Testis (tissue), 3 donors: ENCODE data around the gene EPB41. TPM values are rescaled to one million over a fixed set of nuclear protein-coding genes. Genes with fewer than 3 reads are reported as not detected.

Source experiments
- DNase-seq: peaks from one replicate; pipeline ENCODE4 v3.0.0-alpha.2; 2019
- H3K27ac ChIP-seq, 2 donors: fragments of 200-600 bp; sonication (generic); one replicate each; pipeline ENCODE4 v1.5.1; 2019
- H3K27me3 ChIP-seq: fragments of 200-600 bp; sonication (generic); one replicate; pipeline ENCODE4 v1.5.1; 2019
- H3K36me3 ChIP-seq: fragments of 200-600 bp; sonication (generic); one replicate; pipeline ENCODE4 v1.5.1; 2017; ENCODE audit warnings: low read depth; ENCODE audit errors: missing control alignments
- H3K4me1 ChIP-seq: fragments of 200-600 bp; sonication (generic); one replicate; pipeline ENCODE4 v1.5.1; 2019
- H3K4me3 ChIP-seq, 2 donors: fragments of 200-600 bp; sonication (generic); one replicate each; pipeline ENCODE4 v1.5.1; 2017 to 2019
- H3K9me3 ChIP-seq: fragments of 200-600 bp; sonication (generic); one replicate; pipeline ENCODE4 v1.5.1; 2017
- CTCF ChIP-seq, 3 experiments: fragments of 450-650 bp in 2 of 3; fragments of 200-600 bp in 1 of 3; sonication (generic) in 1 of 3; IDR thresholded peaks; one replicate each; pipeline ENCODE4 v1.5.1; 2016 to 2019; ENCODE audit warnings: antibody characterized with exemption in 3 of 3, mild to moderate bottlenecking in 2 of 3, moderate library complexity in 1 of 3
- POLR2A ChIP-seq: fragments of 450-650 bp; IDR thresholded peaks from one replicate; pipeline ENCODE4 v1.6.1; 2017; ENCODE audit warnings: antibody characterized with exemption, mild to moderate bottlenecking, moderate library complexity
- WGBS, 2 donors: methylation state at CpG; one replicate each; pipeline ENCODE4 v1.1.5; 2018; 5-methylcytosine and 5-hydroxymethylcytosine counted together
- intact Hi-C: fragments of 100-400 bp; cut with DNase I; formaldehyde crosslinking; loops from one replicate; pipeline ENCODE4 v1.15.1; 2023; ENCODE audit warnings: low total_unique reads
- polyA plus RNA-seq: library from polyadenylated mRNA; stranded (reverse); fragments of 350-450 nt; fragmentation: Illumina TruSeq; extraction: RNeasy Lipid Tissue Mini Kit (QIAGEN cat#74804); gene quantifications from one replicate; pipeline ENCODE4 v1.2.3, GENCODE V29; 2014; ENCODE audit warnings: low read depth, low replicate concordance; ENCODE audit not compliant: insufficient read depth
- total RNA-seq, 2 donors: library from RNA; depleted of rRNA; stranded (reverse); fragments of >200 nt; gene quantifications; one replicate each; pipeline ENCODE4 v1.2.3, GENCODE V29; 2016

Gene EPB41
- total and polyA plus RNA-seq, 3 donors from 2014 or later: 23.5 to 66.5 (median 46.6) TPM

DNA sequence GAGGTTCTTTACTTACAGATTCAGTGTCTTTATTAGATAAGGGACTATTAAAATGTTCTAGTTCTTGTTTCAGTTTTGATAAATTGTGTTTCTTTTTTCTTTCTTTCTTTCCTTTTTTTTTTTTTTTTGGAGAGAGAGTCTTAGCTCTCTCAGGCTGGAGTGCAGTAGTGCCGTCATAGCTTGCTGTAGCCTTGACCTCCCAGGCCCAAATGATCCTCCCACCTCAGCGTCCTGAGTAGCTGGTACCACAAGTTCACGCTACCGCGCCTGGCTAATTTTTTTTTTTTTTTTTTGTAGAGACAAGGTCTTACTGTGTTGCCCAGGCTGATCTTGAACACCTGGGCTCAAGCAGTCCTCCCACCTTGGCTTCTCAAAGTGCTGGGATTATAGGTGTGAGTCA, 132.8 kb downstream of the EPB41 start:
- Histone ChIP-seq H3K9me3 (no peaks in the 10 kb centered on the region), H3K27me3 (no peaks in the 10 kb centered on the region), H3K36me3 (no peaks in the 10 kb centered on the region), H3K27ac (peak overlapping the region; percentile 60 to 69), H3K4me3 (no peak overlapping the region), H3K4me1 (peaks cover 4% of the 10 kb centered on the region)
- peak; percentile 80 for DNase-seq
- intact Hi-C loops: no loop called here
- TF ChIP-seq CTCF (IDR thresholded peaks at IDR 0.05): no peak
- no peak for TF ChIP-seq POLR2A
- 55 to 57% methylated on average over 5 of the region's 5 CpGs for WGBS, 2 donors

DNA sequence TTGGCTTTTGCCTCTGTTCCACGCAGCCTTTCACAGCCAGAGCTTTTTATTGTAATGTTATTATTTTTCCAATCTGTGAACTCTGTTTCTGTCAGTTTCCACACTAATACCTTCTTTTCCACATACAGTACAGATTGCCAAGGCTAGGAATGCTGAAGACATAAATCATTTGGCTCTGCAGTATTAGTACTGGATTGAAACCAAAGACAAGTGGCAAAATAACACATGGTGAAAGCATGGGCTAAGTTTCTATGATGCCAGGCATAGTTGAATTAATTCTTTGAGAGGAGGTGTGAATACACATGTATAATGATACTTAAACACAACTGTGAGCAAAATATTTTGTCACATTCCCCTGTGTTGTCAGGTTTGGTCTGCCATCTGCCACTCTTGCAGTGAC, 135.8 kb downstream of the EPB41 start:
- H3K4me1 ChIP-seq: no peaks in the 10 kb centered on the region
- H3K4me3 ChIP-seq: no peak overlapping the region
- no peak overlapping the region for H3K27ac ChIP-seq
- WGBS, 2 donors: 91 to 93% methylated on average over 1 of the region's 1 CpG
- H3K9me3 ChIP-seq: no peaks in the 10 kb centered on the region
- intact Hi-C loops: no loop called here
- H3K36me3 ChIP-seq: no peaks in the 10 kb centered on the region
- TF ChIP-seq CTCF (IDR thresholded peaks at IDR 0.05) (no peak), POLR2A (no peak)
- DNase-seq: no peak
- H3K27me3 ChIP-seq: no peaks in the 10 kb centered on the region

- TF ChIP-seq CTCF (IDR thresholded peaks at IDR 0.05): no peak
- no peak for TF ChIP-seq POLR2A
- Histone ChIP-seq H3K27ac (no peak overlapping the region), H3K36me3 (no peaks in the 10 kb centered on the region), H3K9me3 (no peaks in the 10 kb centered on the region), H3K4me3 (no peak overlapping the region), H3K4me1 (no peaks in the 10 kb centered on the region), H3K27me3 (no peaks in the 10 kb centered on the region)
- 30 to 50% methylated on average over 2 of the region's 2 CpGs for WGBS, 2 donors
- DNase-seq: no peak
- intact Hi-C loops: no loop called here
These were observed 137.7 kb downstream of the EPB41 start for GRCh38 chr1:29052100-29052499.

DNA sequence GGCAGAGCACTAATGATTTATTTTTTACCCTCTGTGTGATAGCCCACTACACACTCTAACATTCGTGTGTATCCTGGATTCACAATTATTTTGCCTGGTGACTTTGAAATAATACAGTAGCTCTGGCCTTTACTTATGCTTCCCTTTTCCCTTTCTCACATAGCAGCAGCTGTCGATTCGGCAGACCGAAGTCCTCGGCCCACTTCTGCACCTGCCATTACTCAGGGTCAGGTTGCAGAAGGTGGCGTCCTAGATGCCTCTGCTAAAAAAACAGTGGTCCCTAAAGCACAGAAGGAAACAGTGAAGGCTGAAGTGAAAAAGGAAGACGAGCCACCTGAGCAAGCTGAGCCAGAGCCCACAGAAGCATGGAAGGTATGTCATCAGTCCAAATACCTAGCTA, 138.6 kb downstream of the EPB41 start:
- no peak overlapping the region for H3K4me3 ChIP-seq
- intact Hi-C loops: no loop called here
- TF ChIP-seq CTCF (IDR thresholded peaks at IDR 0.05) (no peak), POLR2A (no peak)
- 91 to 92% methylated on average over 7 of the region's 7 CpGs for WGBS, 2 donors
- no peaks in the 10 kb centered on the region for H3K9me3 ChIP-seq
- DNase-seq: no peak
- H3K36me3 ChIP-seq: no peaks in the 10 kb centered on the region
- H3K4me1 ChIP-seq: no peaks in the 10 kb centered on the region
- H3K27ac ChIP-seq: no peak overlapping the region
- H3K27me3 ChIP-seq: no peaks in the 10 kb centered on the region

DNA sequence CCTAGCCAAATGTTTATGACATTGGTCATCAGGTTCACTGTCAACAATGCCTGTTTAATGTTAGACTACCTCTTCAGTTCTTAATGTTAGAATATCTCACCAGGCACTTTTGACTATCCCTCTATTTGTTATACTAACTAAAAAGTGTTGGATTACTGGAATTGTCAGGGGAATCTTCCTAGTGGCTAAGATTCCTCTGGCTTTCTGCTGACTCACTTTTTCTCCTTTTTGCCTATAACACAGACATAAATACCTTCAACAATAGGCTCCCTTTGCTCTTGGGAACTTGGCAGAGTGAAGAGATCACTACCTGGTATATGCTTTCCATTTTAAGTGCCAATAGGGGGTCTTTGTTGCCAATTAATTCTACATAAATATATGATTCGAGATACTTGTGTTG, 140.8 kb downstream of the EPB41 start:
- H3K9me3 ChIP-seq: no peaks in the 10 kb centered on the region
- H3K4me1 ChIP-seq: no peaks in the 10 kb centered on the region
- no peak overlapping the region for H3K27ac ChIP-seq
- H3K4me3 ChIP-seq: no peak overlapping the region
- intact Hi-C loops: no loop called here
- no peaks in the 10 kb centered on the region for H3K36me3 ChIP-seq
- WGBS, 2 donors: 79 to 90% methylated on average over 1 of the region's 1 CpG
- no peaks in the 10 kb centered on the region for H3K27me3 ChIP-seq
- TF ChIP-seq CTCF (IDR thresholded peaks at IDR 0.05) (no peak), POLR2A (no peak)
- DNase-seq: no peak
